ENCODE results near the gene PROSER3. TPM values are rescaled to one million over a fixed set of nuclear protein-coding genes. Genes with fewer than 3 reads are reported as not detected.
A peak's percentile ranks its signal among the peaks of the same experiment; 100 is the strongest.

The PROSER3 gene
- total and polyA plus RNA-seq, 9 of the 15 experiments (the other 6 are each of a cell fraction or from before 2014, with no cell fraction given) = 1.0 to 39.5 (median 5.1) TPM

- intact Hi-C loops (cut with micrococcal nuclease) = loop anchor here (1.0 to 2.0 kb wide), 4 partner anchors 24 to 214 kb away; no protein-coding TSS in a partner anchor
- Histone ChIP-seq H3K4me3 (peak overlapping the region; percentile 96), H3K79me2 (ENCODE audit: control insufficient read depth, insufficient read depth, low read length) (peaks cover 33% of the 10 kb centered on the region), H2AFZ (ENCODE audit: low read depth, low read length) (peak overlapping the region; percentile 94), H4K20me1 (replicated peaks; ENCODE audit: control insufficient read depth, insufficient read depth, low read length) (0 out of 2 replicates have a peak, but pooled peaks cover 11% of the 10 kb centered on the region), H3K4me2 (ENCODE audit: insufficient read depth, low read length) (peak overlapping the region; percentile 89), H3K9ac (ENCODE audit: insufficient read depth in 1 of 2, low read depth in 2 of 2, low read length in 2 of 2) (peak overlapping the region; percentile 78 to 91), H3K4me1 (replicated peaks in 1 of 2; ENCODE audit: control insufficient read depth in 2 of 2, insufficient read depth in 2 of 2, low read length in 2 of 2) (peaks cover 14 to 64% of the 10 kb centered on the region in 2 experiments), H3K27me3 (ENCODE audit: control insufficient read depth in 2 of 2, insufficient read depth in 2 of 2, low read length in 2 of 2) (peaks cover 2 to 24% of the 10 kb centered on the region in 2 experiments; a peak in 4 of 5 replicates), H3K36me3 (ENCODE audit: control insufficient read depth, insufficient read depth, low read length) (peaks cover 25% of the 10 kb centered on the region; the same call in 2 of the 3 replicates), H3K27ac (ENCODE audit: extremely low read depth, low read depth, low read length) (peak overlapping the region; percentile 79), H3K9me3 (replicated peaks; ENCODE audit: control insufficient read depth, insufficient read depth, low read depth, low read length) (no peaks in the 10 kb centered on the region), H3K9me1 (ENCODE audit: control insufficient read depth, insufficient read depth, low read length) (no peaks in the 10 kb centered on the region)
- in situ Hi-C loops (cut with MboI) = no loop called here
- peak; percentile 96 for FAIRE-seq
- under 1% methylated on average over 42 of the region's 77 CpGs for WGBS (ENCODE audit: insufficient coverage, low coverage, missing lambda C conversion rate)
- peak; percentile 92 for ATAC-seq
- ChIA-PET CTCF (ENCODE audit: low intra/inter-chr PET ratio) (interaction anchor here (0.6 to 3.0 kb wide), 13 partner anchors 16 to 650 kb away, joined by 3 to 76 read pairs (median 4); partner anchors contain the start of gene TMEM147), POLR2A (interaction anchor here (1.9 kb wide), 1 partner anchor 11 kb away, joined by 12 read pairs; no protein-coding TSS in a partner anchor)
- peak; percentile 93 to 97 (median 94) for DNase-seq (ENCODE audit: extremely low read depth in 1 of 4, low spot score in 3 of 4)
- TSS peak; percentile 90 for BruUV-seq (replicated peaks)
- TF ChIP-seq ERF (CRISPR knock-in tag; IDR thresholded peaks at IDR 0.05) (no peak), SAFB2 (IDR thresholded peaks at IDR 0.05; ENCODE audit: borderline replicate concordance, low read depth, low read length, severe bottlenecking) (no peak), SP2 (IDR thresholded peaks at IDR 0.05; ENCODE audit: extremely low read depth, low read depth, low read length, poor library complexity, severe bottlenecking) (no peak), ZNF830 (CRISPR knock-in tag; IDR thresholded peaks at IDR 0.05) (no peak), NFE2 (IDR thresholded peaks at IDR 0.05; ENCODE audit: low read depth) (no peak), ZNF785 (CRISPR knock-in tag; IDR thresholded peaks at IDR 0.05) (no peak), XRCC5 (IDR thresholded peaks at IDR 0.05; ENCODE audit: low read depth, low read length) (peak; percentile 75; the same call in 1 of the 2 replicates), MYNN (IDR thresholded peaks at IDR 0.05) (0 out of 2 replicates have a peak, but pooled peaks have one; percentile 22), MYNN (CRISPR knock-in tag; IDR thresholded peaks at IDR 0.05) (no peak), CHD2 (IDR thresholded peaks at IDR 0.05; ENCODE audit: low read depth, low read length) (no peak), ATF2 (CRISPR knock-in tag; IDR thresholded peaks at IDR 0.05) (no peak), TRIM25 (IDR thresholded peaks at IDR 0.05; ENCODE audit: borderline replicate concordance) (no peak), ZNF766 (CRISPR knock-in tag; conservative IDR thresholded peaks at IDR 0.05) (peak; percentile 99)
- TF ChIP-seq, protein P1, sequence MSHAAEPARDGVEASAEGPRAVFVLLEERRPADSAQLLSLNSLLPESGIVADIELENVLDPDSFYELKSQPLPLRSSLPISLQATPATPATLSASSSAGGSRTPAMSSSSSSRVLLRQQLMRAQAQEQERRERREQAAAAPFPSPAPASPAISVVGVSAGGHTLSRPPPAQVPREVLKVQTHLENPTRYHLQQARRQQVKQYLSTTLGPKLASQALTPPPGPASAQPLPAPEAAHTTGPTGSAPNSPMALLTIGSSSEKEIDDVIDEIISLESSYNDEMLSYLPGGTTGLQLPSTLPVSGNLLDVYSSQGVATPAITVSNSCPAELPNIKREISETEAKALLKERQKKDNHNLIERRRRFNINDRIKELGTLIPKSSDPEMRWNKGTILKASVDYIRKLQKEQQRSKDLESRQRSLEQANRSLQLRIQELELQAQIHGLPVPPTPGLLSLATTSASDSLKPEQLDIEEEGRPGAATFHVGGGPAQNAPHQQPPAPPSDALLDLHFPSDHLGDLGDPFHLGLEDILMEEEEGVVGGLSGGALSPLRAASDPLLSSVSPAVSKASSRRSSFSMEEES (CRISPR knock-in tag; IDR thresholded peaks at IDR 0.05) = no peak
These were observed 40.9 kb upstream of the PROSER3 start for GRCh38 chr19:35716801-35717664.

All from K562 (cell line).